Neutrophil (primary cell): ENCODE measurements around the gene B4GALNT2.
A peak's percentile ranks its signal among the peaks of the same experiment; 100 is the strongest.

Experiments used
- H3K27ac ChIP-seq: fragments of 200-600 bp; sonication (generic); 2 replicates; pipeline ENCODE4 v1.5.1; 2016; ENCODE audit warnings: mild to moderate bottlenecking, moderate library complexity
- H3K27me3 ChIP-seq: fragments of 200-600 bp; sonication (generic); 2 replicates; pipeline ENCODE4 v1.6.0; 2016; ENCODE audit warnings: mild to moderate bottlenecking
- H3K36me3 ChIP-seq: fragments of 200-600 bp; sonication (generic); 2 replicates; pipeline ENCODE4 v1.5.1; 2017
- H3K4me1 ChIP-seq, 2 experiments: fragments of 200-600 bp in 1 of 2; sonication (generic) in 1 of 2; 1 replicate in 1 of 2; 2 replicates in 1 of 2; pipeline versions ENCODE4 v1.5.1 to v1.6.1; 2013 to 2016; ENCODE audit warnings: low read depth in 1 of 2, low read length in 1 of 2, mild to moderate bottlenecking in 1 of 2, moderate library complexity in 1 of 2; ENCODE audit not compliant: control insufficient read depth in 1 of 2, insufficient read depth in 1 of 2
- H3K4me3 ChIP-seq, 2 experiments: fragments of 200-600 bp in 1 of 2; sonication (generic) in 1 of 2; 1 replicate in 1 of 2; 2 replicates in 1 of 2; pipeline ENCODE4 v1.5.1; 2013 to 2016; ENCODE audit warnings: low read depth in 1 of 2, low read length in 1 of 2, mild to moderate bottlenecking in 1 of 2, moderate library complexity in 1 of 2
- H3K9me3 ChIP-seq: fragments of 200-600 bp; sonication (generic); 2 replicates; pipeline ENCODE4 v1.5.1; 2016
- TF ChIP-seq, protein P1 (sequence below): fragments of 200-600 bp; sonication (generic); IDR thresholded peaks from 2 replicates; pipeline ENCODE4 v1.5.1; 2016; ENCODE audit warnings: antibody characterized with exemption

The B4GALNT2 gene

DNA sequence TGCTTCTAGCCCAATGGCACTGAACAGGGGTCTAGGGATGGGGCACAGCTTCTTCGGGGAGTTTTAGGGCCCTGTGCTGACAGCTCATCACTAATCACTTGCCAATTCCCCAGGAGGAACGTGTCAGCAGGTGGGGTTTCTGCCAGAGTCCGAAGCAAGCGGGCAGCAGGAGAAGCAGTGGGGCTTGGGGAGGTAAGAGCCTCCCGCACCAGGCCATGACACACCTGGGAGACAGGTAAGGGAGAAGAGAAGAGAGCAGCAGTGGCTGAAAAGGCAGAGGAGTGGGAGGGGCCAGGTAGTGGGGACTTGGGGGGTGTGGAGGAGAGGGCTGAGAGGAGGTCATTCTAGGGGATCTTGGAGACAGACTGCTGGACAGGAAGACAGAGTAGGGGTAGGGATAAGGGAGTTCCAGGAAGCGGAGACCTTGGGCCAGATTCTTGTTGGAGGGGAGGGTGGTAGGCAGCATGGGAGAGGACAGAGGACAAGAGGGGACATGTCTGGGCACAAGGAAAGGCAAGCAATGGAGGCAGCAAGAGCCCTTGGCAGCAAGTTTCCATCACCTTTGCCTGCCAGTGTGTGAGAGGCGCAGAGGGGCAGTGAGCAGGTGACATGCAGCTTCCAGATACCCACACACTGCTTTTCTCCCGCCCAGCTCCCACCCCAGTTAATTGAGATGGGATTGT, 93.1 kb downstream of the B4GALNT2 start:
- H3K4me3 ChIP-seq = peak overlapping the region in 1 of 2 experiments; percentile 94
- TF ChIP-seq, protein P1, sequence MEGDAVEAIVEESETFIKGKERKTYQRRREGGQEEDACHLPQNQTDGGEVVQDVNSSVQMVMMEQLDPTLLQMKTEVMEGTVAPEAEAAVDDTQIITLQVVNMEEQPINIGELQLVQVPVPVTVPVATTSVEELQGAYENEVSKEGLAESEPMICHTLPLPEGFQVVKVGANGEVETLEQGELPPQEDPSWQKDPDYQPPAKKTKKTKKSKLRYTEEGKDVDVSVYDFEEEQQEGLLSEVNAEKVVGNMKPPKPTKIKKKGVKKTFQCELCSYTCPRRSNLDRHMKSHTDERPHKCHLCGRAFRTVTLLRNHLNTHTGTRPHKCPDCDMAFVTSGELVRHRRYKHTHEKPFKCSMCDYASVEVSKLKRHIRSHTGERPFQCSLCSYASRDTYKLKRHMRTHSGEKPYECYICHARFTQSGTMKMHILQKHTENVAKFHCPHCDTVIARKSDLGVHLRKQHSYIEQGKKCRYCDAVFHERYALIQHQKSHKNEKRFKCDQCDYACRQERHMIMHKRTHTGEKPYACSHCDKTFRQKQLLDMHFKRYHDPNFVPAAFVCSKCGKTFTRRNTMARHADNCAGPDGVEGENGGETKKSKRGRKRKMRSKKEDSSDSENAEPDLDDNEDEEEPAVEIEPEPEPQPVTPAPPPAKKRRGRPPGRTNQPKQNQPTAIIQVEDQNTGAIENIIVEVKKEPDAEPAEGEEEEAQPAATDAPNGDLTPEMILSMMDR = no peak
- H3K36me3 ChIP-seq = peaks cover 60% of the 10 kb centered on the region
- peaks cover 58% of the 10 kb centered on the region for H3K27me3 ChIP-seq
- H3K9me3 ChIP-seq = no peaks in the 10 kb centered on the region
- H3K4me1 ChIP-seq = peaks cover 57 to 68% of the 10 kb centered on the region in 2 experiments
- H3K27ac ChIP-seq = peak overlapping the region; percentile 58
